Neural cell (in vitro differentiated cells): ENCODE measurements around the gene FBXO9. TPM values are rescaled to one million over a fixed set of nuclear protein-coding genes. Genes with fewer than 3 reads are reported as not detected.

Source experiments
- H2AFZ ChIP-seq: fragments of 200-600, 300-800 bp; sonication (generic), shearing (Covaris generic); 2 replicates; pipeline ENCODE4 v1.6.0; 2014; ENCODE audit warnings: low read depth, mild to moderate bottlenecking, antibody characterized with exemption, low read length, moderate library complexity
- H3F3A ChIP-seq: fragments of 200-600 bp; shearing (Covaris generic); 2 replicates; pipeline ENCODE4 v1.6.1; 2016; ENCODE audit warnings: mild to moderate bottlenecking, moderate library complexity, mixed read lengths, antibody characterized with exemption, low read length; ENCODE audit not compliant: insufficient read depth, poor library complexity, severe bottlenecking
- H3K27ac ChIP-seq: fragments of 200-600, 300-800 bp; sonication (generic), shearing (Covaris generic); 2 replicates; pipeline ENCODE4 v1.5.1; 2014; ENCODE audit warnings: mild to moderate bottlenecking, low read length, moderate library complexity
- H3K27me3 ChIP-seq: fragments of 300-800, 200-600 bp; sonication (generic), shearing (Covaris generic); 2 replicates; pipeline ENCODE4 v1.6.0; 2014; ENCODE audit warnings: mild to moderate bottlenecking, low read depth, low read length, moderate library complexity; ENCODE audit not compliant: insufficient read depth
- H3K36me3 ChIP-seq: fragments of 300-800, 200-600 bp; sonication (generic), shearing (Covaris generic); 2 replicates; pipeline ENCODE4 v1.5.1; 2014; ENCODE audit warnings: mild to moderate bottlenecking, antibody characterized with exemption, low read length, moderate library complexity; ENCODE audit not compliant: insufficient read depth
- H3K4me2 ChIP-seq: fragments of 300-800, 200-600 bp; sonication (generic), shearing (Covaris generic); 2 replicates; pipeline ENCODE4 v1.6.0; 2014; ENCODE audit warnings: mild to moderate bottlenecking, low read length
- H3K4me3 ChIP-seq: fragments of 300-800, 200-600 bp; sonication (generic), shearing (Covaris generic); 2 replicates; pipeline ENCODE4 v1.5.1; 2014; ENCODE audit warnings: mild to moderate bottlenecking, low read length, moderate library complexity
- H3K79me2 ChIP-seq: fragments of 200-600 bp; shearing (Covaris generic); replicated peaks from 2 replicates; pipeline ENCODE4 v1.6.0; 2014; ENCODE audit warnings: mild to moderate bottlenecking, low read length, moderate library complexity; ENCODE audit not compliant: insufficient read depth
- H3K9ac ChIP-seq: fragments of 300-800, 200-600 bp; sonication (generic), shearing (Covaris generic); 2 replicates; pipeline ENCODE4 v1.6.1; 2016; ENCODE audit warnings: mild to moderate bottlenecking, low read length, mixed read lengths
- H3K9me2 ChIP-seq: fragments of 200-600 bp; shearing (Covaris generic); 2 replicates; pipeline ENCODE4 v1.6.1; 2016; ENCODE audit warnings: mild to moderate bottlenecking, low read length, mixed read lengths; ENCODE audit not compliant: insufficient read depth
- H3K9me3 ChIP-seq: fragments of 200-600, 300-800 bp; sonication (generic), shearing (Covaris generic); 2 replicates; pipeline ENCODE4 v1.6.1; 2016; ENCODE audit warnings: mild to moderate bottlenecking, mixed run types, low read length, moderate library complexity, mixed read lengths
- H4K20me1 ChIP-seq: fragments of 200-600 bp; shearing (Covaris generic); 2 replicates; pipeline ENCODE4 v1.6.1; 2016; ENCODE audit warnings: mild to moderate bottlenecking, mixed run types; ENCODE audit not compliant: insufficient read depth
- EP300 ChIP-seq: fragments of 450-650 bp; conservative IDR thresholded peaks from 2 replicates; pipeline ENCODE4 v1.6.1; 2014; ENCODE audit warnings: antibody characterized with exemption, mild to moderate bottlenecking, moderate library complexity; ENCODE audit not compliant: poor library complexity, severe bottlenecking
- EZH2 ChIP-seq: fragments of 200-600, 300-800 bp; shearing (Covaris generic), sonication (generic); IDR thresholded peaks from 2 replicates; pipeline ENCODE4 v1.6.1; 2014; ENCODE audit warnings: antibody characterized with exemption, low read length, borderline replicate concordance, mild to moderate bottlenecking; ENCODE audit not compliant: insufficient read depth, poor library complexity, severe bottlenecking
- MXI1 ChIP-seq: fragments of 450-650 bp; conservative IDR thresholded peaks from 2 replicates; pipeline ENCODE4 v1.6.1; 2014; ENCODE audit warnings: antibody characterized with exemption, mild to moderate bottlenecking; ENCODE audit not compliant: poor library complexity, severe bottlenecking
- POLR2AphosphoS5 ChIP-seq: IDR thresholded peaks from 2 replicates; pipeline ENCODE4 v1.6.1; 2012
- RAD21 ChIP-seq: fragments of 450-650 bp; conservative IDR thresholded peaks from 2 replicates; pipeline ENCODE4 v1.6.1; 2014; ENCODE audit warnings: antibody characterized with exemption, mild to moderate bottlenecking, moderate library complexity
- REST ChIP-seq: IDR thresholded peaks from 2 replicates; pipeline ENCODE4 v1.6.1; 2012; ENCODE audit warnings: borderline replicate concordance
- SMC3 ChIP-seq: fragments of 450-650 bp; conservative IDR thresholded peaks from 2 replicates; pipeline ENCODE4 v1.6.1; 2014; ENCODE audit warnings: antibody characterized with exemption, mild to moderate bottlenecking, moderate library complexity; ENCODE audit not compliant: poor library complexity
- TAF1 ChIP-seq: IDR thresholded peaks from 2 replicates; pipeline ENCODE4 v1.6.1; 2012; ENCODE audit warnings: low read depth
- polyA plus RNA-seq: library from polyadenylated mRNA; depleted of rRNA; stranded (reverse); fragments of >200 nt; gene quantifications from 2 replicates; pipeline ENCODE4 v1.2.3, GENCODE V29; 2014
- TF ChIP-seq, protein P1 (sequence below): fragments of 450-650 bp; IDR thresholded peaks from 2 replicates; pipeline ENCODE4 v1.5.1; 2014; ENCODE audit warnings: antibody characterized with exemption, mild to moderate bottlenecking, moderate library complexity; ENCODE audit not compliant: poor library complexity, severe bottlenecking

The FBXO9 gene
- polyA plus RNA-seq, 1 donor from 2014 or later = 92.2 TPM

- H3K9me3 ChIP-seq = no peaks in the 10 kb centered on the region
- no peaks in the 10 kb centered on the region for H3F3A ChIP-seq
- no peaks in the 10 kb centered on the region for H3K9me2 ChIP-seq
- H3K9ac ChIP-seq = no peak overlapping the region
- H3K36me3 ChIP-seq = no peaks in the 10 kb centered on the region
- no peaks in the 10 kb centered on the region for H3K27me3 ChIP-seq
- H4K20me1 ChIP-seq = no peaks in the 10 kb centered on the region
- H3K27ac ChIP-seq = no peak overlapping the region
- no peak overlapping the region for H3K4me2 ChIP-seq
- TF ChIP-seq POLR2AphosphoS5 (no peak), EP300 (no peak), REST (no peak), RAD21 (no peak), EZH2 (no peak), MXI1 (no peak), SMC3 (no peak), TAF1 (no peak)
- TF ChIP-seq, protein P1, sequence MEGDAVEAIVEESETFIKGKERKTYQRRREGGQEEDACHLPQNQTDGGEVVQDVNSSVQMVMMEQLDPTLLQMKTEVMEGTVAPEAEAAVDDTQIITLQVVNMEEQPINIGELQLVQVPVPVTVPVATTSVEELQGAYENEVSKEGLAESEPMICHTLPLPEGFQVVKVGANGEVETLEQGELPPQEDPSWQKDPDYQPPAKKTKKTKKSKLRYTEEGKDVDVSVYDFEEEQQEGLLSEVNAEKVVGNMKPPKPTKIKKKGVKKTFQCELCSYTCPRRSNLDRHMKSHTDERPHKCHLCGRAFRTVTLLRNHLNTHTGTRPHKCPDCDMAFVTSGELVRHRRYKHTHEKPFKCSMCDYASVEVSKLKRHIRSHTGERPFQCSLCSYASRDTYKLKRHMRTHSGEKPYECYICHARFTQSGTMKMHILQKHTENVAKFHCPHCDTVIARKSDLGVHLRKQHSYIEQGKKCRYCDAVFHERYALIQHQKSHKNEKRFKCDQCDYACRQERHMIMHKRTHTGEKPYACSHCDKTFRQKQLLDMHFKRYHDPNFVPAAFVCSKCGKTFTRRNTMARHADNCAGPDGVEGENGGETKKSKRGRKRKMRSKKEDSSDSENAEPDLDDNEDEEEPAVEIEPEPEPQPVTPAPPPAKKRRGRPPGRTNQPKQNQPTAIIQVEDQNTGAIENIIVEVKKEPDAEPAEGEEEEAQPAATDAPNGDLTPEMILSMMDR = no peak
- no peak overlapping the region for H2AFZ ChIP-seq
- no peaks in the 10 kb centered on the region for H3K79me2 ChIP-seq
- H3K4me3 ChIP-seq = no peak overlapping the region
Measured at GRCh38 chr6:53115741-53116140, 50.5 kb downstream of the FBXO9 start.

- H3K4me2 ChIP-seq = no peak overlapping the region
- H3F3A ChIP-seq = no peaks in the 10 kb centered on the region
- H4K20me1 ChIP-seq = no peaks in the 10 kb centered on the region
- H3K4me3 ChIP-seq = no peak overlapping the region
- no peaks in the 10 kb centered on the region for H3K79me2 ChIP-seq
- H3K9me2 ChIP-seq = no peaks in the 10 kb centered on the region
- H3K36me3 ChIP-seq = no peaks in the 10 kb centered on the region
- no peak overlapping the region for H3K9ac ChIP-seq
- H3K27ac ChIP-seq = no peak overlapping the region
- no peak overlapping the region for H2AFZ ChIP-seq
- no peaks in the 10 kb centered on the region for H3K27me3 ChIP-seq
- H3K9me3 ChIP-seq = no peaks in the 10 kb centered on the region
- no peak for TF ChIP-seq EP300
- no peak for TF ChIP-seq RAD21
- TF ChIP-seq EZH2 = no peak
- no peak for TF ChIP-seq MXI1
- no peak for TF ChIP-seq POLR2AphosphoS5
- TF ChIP-seq REST = no peak
- TF ChIP-seq, protein P1 = no peak
Measured at GRCh38 chr6:53119349-53119748, 54.1 kb downstream of the FBXO9 start.
